NCI-H524 (cell line): ENCODE measurements around the gene ZBTB7C.

Source experiments
- DNase-seq, 2 experiments: peaks; one replicate each; lab custom pipeline; 2025; lab: John Stamatoyannopoulos, UW

The ZBTB7C gene

GRCh38 chr18:48216639-48217257 is 192.4 kb downstream of the ZBTB7C start:
- no peak for DNase-seq

- DNase-seq: no peak
These were observed 193.1 kb downstream of the ZBTB7C start for GRCh38 chr18:48215876-48216638.

- DNase-seq: no peak
These were observed 195.4 kb downstream of the ZBTB7C start for GRCh38 chr18:48213791-48214190.

GRCh38 chr18:48208432-48209140 is 200.6 kb downstream of the ZBTB7C start:
- peak in 1 of 2 experiments; percentile 38 for DNase-seq

- DNase-seq: no peak
These were observed 201.4 kb downstream of the ZBTB7C start for GRCh38 chr18:48207733-48208132.

GRCh38 chr18:48206887-48207286 is 202.3 kb downstream of the ZBTB7C start:
- no peak for DNase-seq

- DNase-seq: peak; percentile 25 to 62
These were observed 205.1 kb downstream of the ZBTB7C start for GRCh38 chr18:48203961-48204666.

GRCh38 chr18:48203288-48203945 is 205.8 kb downstream of the ZBTB7C start:
- DNase-seq: no peak

- no peak for DNase-seq
These were observed 206.6 kb downstream of the ZBTB7C start for GRCh38 chr18:48202350-48203260.

- no peak for DNase-seq
These were observed 207.2 kb downstream of the ZBTB7C start for GRCh38 chr18:48202006-48202348.

- DNase-seq: peak; percentile 1 to 14
These were observed 207.7 kb downstream of the ZBTB7C start for GRCh38 chr18:48201337-48202005.

GRCh38 chr18:48200631-48201336 is 208.4 kb downstream of the ZBTB7C start:
- no peak for DNase-seq

- no peak for DNase-seq
These were observed 209.8 kb downstream of the ZBTB7C start for GRCh38 chr18:48199399-48199798.

GRCh38 chr18:48197819-48198218 is 211.4 kb downstream of the ZBTB7C start:
- DNase-seq: no peak

GRCh38 chr18:48195787-48196186 is 213.4 kb downstream of the ZBTB7C start:
- no peak for DNase-seq

GRCh38 chr18:48194591-48195181 is 214.5 kb downstream of the ZBTB7C start:
- peak; percentile 6 to 41 for DNase-seq

GRCh38 chr18:48193521-48194492 is 215.4 kb downstream of the ZBTB7C start:
- DNase-seq: no peak

- no peak for DNase-seq
These were observed 216.6 kb downstream of the ZBTB7C start for GRCh38 chr18:48192542-48192941.
